ENCODE data around the gene GRID1.
A peak's percentile ranks its signal among the peaks of the same experiment; 100 is the strongest.

Gene GRID1

GRCh38 chr10:86388119-86388704 lies 21.6 kb upstream of the GRID1 start:
- no peak for TF ChIP-seq CTCF (IDR thresholded peaks at IDR 0.05; ENCODE audit: control insufficient read depth, extremely low read depth, insufficient read depth)
- H3K4me3 ChIP-seq (ENCODE audit: low read depth, low read length): no peak overlapping the region
- DNase-seq (ENCODE audit: low read depth): no peak

DNA sequence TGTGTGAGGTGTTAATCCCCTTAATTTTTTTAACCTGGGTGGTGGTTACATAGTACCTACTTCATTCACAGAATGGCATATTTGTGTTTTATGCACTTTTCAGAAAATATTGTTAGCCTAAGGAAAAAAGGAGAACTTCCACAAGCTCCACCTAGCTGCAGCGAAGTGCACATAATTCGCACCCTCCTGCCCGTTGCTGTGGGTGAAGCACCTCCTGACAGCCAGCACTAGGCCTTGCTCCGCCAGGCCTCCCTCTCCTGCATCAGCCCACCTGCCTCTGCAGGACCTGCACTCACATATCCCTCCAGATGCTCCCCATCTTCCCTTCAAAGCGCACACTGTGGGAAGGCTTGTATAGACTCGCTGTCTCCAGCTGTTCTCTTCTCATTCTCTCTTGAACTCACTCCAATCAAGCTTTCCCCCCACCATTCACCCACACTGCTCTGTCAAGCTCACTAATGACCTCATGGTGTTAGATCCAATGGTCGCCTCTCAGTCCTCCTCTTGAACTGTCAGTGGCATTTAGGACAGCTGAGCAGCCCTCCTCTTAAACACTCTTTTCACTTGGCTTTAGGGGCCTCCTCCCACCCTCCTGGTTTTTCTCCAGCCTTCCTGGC lies 20.7 kb upstream of the GRID1 start:
- no peak for TF ChIP-seq CTCF (IDR thresholded peaks at IDR 0.05; ENCODE audit: control insufficient read depth, extremely low read depth, insufficient read depth)
- H3K4me3 ChIP-seq (ENCODE audit: low read depth, low read length): no peak overlapping the region
- DNase-seq (ENCODE audit: low read depth): no peak

DNA sequence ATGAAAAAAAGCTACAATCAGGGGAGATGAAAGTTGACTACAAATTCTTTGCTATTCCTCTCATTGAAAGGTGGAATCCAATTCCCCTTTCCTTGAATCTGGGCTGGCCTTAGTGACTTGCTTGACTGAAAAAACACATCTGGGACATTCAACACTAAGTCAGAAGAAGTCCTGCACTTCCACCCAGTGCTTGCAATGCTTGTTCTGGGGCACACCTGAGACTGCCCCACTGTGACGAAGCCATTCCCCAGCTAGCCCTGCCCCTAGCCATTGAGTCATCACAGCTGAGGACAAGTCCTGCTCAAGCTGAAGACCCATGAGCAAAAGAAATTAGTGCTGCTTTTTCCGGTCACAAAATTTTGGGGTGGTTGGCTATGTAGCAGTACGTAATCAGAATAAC lies 19.2 kb upstream of the GRID1 start:
- no peak for TF ChIP-seq CTCF (IDR thresholded peaks at IDR 0.05; ENCODE audit: control insufficient read depth, extremely low read depth, insufficient read depth)
- no peak overlapping the region for H3K4me3 ChIP-seq (ENCODE audit: low read depth, low read length)
- no peak for DNase-seq (ENCODE audit: low read depth)

DNA sequence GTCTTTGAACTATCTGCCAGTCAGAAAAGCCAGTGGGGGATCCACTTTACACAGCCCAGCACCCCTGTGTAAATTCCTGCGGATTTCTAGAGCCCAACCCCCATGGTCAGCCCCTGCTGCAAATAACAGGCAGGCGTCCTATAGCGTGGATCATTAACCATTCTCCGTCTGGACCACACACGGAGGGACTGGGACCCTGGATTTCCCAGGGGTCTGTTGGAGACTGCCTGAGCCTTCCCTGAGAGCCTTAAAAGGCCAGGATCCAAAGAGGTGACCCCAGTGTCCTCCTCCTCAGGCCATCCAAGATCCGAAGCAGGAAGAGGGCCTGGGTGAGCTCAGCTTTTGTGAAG lies 11.2 kb upstream of the GRID1 start:
- no peak for TF ChIP-seq CTCF (IDR thresholded peaks at IDR 0.05; ENCODE audit: control insufficient read depth, extremely low read depth, insufficient read depth)
- no peak for DNase-seq (ENCODE audit: low read depth)
- H3K4me3 ChIP-seq (ENCODE audit: low read depth, low read length): no peak overlapping the region

- peak; percentile 88 for TF ChIP-seq CTCF (IDR thresholded peaks at IDR 0.05; ENCODE audit: control insufficient read depth, extremely low read depth, insufficient read depth)
- no peak overlapping the region for H3K4me3 ChIP-seq (ENCODE audit: low read depth, low read length)
- DNase-seq (ENCODE audit: low read depth): no peak
These were observed 10.5 kb upstream of the GRID1 start for GRCh38 chr10:86376852-86377796.

GRCh38 chr10:86376403-86376802 lies 9.8 kb upstream of the GRID1 start:
- H3K4me3 ChIP-seq (ENCODE audit: low read depth, low read length): no peak overlapping the region
- DNase-seq (ENCODE audit: low read depth): no peak
- TF ChIP-seq CTCF (IDR thresholded peaks at IDR 0.05; ENCODE audit: control insufficient read depth, extremely low read depth, insufficient read depth): no peak
